ENCODE measurements around the gene ARHGAP9.

The ARHGAP9 gene

DNA sequence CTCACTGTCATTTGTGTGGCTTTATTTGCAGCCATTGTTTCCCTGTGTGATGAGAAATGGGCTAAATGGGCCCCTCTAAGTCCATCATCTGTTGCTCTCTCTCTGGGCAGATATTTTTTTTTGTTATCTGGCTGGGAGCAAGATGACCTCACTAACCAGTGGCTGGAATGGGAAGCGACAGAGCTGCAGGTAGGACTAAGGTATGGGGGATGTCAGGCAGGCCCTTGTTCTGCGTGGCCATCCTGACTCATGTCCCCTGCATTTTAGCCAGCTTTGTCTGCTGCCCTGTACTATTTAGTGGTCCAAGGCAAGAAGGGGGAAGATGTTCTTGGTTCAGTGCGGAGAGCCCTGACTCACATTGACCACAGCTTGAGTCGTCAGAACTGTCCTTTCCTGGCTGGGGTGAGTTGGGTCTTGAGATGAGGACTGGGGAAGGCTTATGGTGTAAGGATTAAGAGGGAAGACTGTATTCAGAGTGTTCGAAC, 9.5 kb upstream of the ARHGAP9 start:
- TF ChIP-seq, protein P1, sequence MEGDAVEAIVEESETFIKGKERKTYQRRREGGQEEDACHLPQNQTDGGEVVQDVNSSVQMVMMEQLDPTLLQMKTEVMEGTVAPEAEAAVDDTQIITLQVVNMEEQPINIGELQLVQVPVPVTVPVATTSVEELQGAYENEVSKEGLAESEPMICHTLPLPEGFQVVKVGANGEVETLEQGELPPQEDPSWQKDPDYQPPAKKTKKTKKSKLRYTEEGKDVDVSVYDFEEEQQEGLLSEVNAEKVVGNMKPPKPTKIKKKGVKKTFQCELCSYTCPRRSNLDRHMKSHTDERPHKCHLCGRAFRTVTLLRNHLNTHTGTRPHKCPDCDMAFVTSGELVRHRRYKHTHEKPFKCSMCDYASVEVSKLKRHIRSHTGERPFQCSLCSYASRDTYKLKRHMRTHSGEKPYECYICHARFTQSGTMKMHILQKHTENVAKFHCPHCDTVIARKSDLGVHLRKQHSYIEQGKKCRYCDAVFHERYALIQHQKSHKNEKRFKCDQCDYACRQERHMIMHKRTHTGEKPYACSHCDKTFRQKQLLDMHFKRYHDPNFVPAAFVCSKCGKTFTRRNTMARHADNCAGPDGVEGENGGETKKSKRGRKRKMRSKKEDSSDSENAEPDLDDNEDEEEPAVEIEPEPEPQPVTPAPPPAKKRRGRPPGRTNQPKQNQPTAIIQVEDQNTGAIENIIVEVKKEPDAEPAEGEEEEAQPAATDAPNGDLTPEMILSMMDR (IDR thresholded peaks at IDR 0.05; ENCODE audit: low read depth, low read length): no peak
- H3K27me3 ChIP-seq (ENCODE audit: insufficient read depth, low read depth, severe bottlenecking): no peaks in the 10 kb centered on the region
- H3K9me3 ChIP-seq (ENCODE audit: severe bottlenecking): no peaks in the 10 kb centered on the region
- peak overlapping the region; percentile 99 for H3K4me3 ChIP-seq (ENCODE audit: low read depth, low read length)
- peak overlapping the region; percentile 99 for H3K27ac ChIP-seq
- H3K36me3 ChIP-seq: peaks cover 52% of the 10 kb centered on the region
- peak; percentile 23 for DNase-seq

DNA sequence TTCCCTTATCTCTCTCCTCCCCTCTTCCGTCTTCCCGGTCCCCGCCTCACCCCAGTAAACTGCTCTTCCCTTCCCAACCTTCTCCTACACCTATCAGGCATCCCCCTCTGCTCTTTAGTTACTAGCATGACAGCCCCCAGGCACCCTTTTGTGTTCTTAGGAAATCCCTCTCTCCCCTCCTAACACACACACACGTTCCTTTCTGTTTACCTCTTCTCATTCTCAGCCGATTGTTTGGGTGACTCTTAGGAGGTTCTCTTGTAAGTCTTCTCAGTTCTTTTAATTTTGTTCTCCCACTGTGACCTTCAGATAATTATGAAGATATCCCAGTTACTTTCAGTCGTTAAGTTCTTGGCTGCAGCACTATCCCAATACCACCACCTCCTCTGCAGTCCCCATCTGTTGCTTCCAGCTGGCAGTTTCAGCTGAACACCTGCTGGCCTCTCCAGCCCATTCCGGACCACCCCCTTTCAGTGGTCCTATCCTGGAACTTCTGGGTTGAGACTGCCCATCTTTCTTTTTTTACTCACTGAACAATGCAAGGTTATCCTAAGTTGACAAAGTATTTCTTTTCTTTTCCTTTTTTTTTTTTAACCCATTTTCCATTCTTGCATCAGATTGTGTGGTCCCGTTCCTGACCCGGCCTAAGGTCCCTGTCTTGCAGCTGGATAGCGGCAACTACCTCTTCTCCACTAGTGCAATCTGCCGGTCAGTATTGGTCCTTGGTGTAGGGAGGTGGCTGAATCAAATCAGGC, 8.9 kb upstream of the ARHGAP9 start:
- peak; percentile 58 for DNase-seq
- peak overlapping the region; percentile 99 for H3K4me3 ChIP-seq (ENCODE audit: low read depth, low read length)
- H3K27me3 ChIP-seq (ENCODE audit: insufficient read depth, low read depth, severe bottlenecking): no peaks in the 10 kb centered on the region
- TF ChIP-seq, protein P1 (IDR thresholded peaks at IDR 0.05; ENCODE audit: low read depth, low read length): no peak
- H3K36me3 ChIP-seq: peaks cover 48% of the 10 kb centered on the region
- H3K27ac ChIP-seq: peak overlapping the region; percentile 99
- no peaks in the 10 kb centered on the region for H3K9me3 ChIP-seq (ENCODE audit: severe bottlenecking)

DNA sequence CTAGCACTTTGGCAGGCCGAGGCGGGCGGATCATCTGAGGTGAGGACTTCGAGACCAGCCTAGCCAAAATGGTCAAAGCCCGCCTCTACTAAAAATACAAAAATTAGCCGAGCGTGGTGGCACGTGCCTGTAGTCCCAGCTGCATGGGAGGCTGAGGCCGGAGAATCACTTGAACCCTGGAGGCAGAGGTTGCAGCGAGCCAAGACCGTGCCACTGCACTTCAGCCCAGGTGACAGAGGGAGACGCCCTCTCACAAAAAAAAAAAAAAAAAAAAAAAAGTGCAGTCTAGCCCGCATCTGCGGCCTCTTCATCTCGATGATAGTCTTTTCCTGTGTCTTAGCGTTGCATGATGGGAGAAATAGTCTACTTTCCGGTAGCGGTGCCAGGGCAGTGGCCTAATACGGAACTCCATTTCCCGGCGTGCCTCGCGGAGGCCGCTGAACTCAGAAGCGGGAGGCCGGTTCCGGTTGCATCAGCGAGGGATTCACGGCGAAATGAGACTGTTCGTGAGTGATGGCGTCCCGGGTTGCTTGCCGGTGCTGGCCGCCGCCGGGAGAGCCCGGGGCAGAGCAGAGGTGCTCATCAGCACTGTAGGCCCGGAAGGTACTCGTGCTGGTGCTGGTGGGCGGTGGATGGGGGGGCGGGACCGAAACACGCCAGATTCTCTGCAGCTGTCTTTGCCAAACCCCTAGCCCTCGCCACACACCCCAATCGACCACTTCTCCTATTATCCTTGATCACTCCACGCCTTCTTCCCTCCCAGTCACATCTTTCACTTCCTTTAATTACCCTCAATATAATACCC, 8.1 kb upstream of the ARHGAP9 start, which contains the start of gene MARS1:
MARS1 (plus strand) TSS at position 472 of the 805 bp plus-strand sequence; CDS start at position 495, 23 bp downstream.
- Histone ChIP-seq H3K27me3 (ENCODE audit: insufficient read depth, low read depth, severe bottlenecking) (no peaks in the 10 kb centered on the region), H3K4me3 (ENCODE audit: low read depth, low read length) (peak within 1 kb of the TSS; percentile 99), H3K9me3 (ENCODE audit: severe bottlenecking) (no peaks in the 10 kb centered on the region), H3K36me3 (peaks cover 45% of the 10 kb centered on the region), H3K27ac (peak within 1 kb of the TSS; percentile 99)
- peak; percentile 93 for DNase-seq
- TF ChIP-seq, protein P1 (IDR thresholded peaks at IDR 0.05; ENCODE audit: low read depth, low read length): 0 out of 2 replicates have a peak, but pooled peaks have one; percentile 6

DNA sequence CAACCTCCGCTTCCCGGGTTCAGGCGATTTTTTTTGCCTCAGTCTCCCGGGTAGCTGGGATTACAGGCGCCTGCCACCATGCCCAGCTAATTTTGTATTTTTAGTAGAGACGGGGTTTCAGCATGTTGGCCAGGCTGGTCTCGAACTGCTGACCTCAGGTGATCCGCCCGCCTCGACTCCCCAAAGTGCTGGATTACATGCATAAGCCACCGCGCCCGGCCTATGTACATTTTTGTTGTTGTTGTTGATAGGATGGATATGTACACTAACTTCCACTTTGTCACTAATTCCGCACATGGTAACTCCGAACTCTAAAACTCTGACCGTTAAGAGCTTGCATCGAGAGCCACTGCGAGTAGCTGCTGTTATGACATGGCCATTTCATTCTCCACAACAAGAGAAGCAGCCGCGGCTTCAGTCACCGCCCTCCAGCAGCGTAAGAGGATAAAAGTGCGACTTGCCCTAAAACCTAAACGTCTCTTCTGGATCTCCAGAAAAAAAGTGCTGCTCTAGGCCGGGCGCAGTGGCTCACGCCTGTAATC, 7.5 kb upstream of the ARHGAP9 start:
- peak; percentile 80 for DNase-seq
- Histone ChIP-seq H3K4me3 (ENCODE audit: low read depth, low read length) (peak overlapping the region; percentile 99), H3K9me3 (ENCODE audit: severe bottlenecking) (no peaks in the 10 kb centered on the region), H3K27me3 (ENCODE audit: insufficient read depth, low read depth, severe bottlenecking) (no peaks in the 10 kb centered on the region), H3K36me3 (peaks cover 39% of the 10 kb centered on the region), H3K27ac (peak overlapping the region; percentile 99)
- TF ChIP-seq, protein P1 (IDR thresholded peaks at IDR 0.05; ENCODE audit: low read depth, low read length): no peak

DNA sequence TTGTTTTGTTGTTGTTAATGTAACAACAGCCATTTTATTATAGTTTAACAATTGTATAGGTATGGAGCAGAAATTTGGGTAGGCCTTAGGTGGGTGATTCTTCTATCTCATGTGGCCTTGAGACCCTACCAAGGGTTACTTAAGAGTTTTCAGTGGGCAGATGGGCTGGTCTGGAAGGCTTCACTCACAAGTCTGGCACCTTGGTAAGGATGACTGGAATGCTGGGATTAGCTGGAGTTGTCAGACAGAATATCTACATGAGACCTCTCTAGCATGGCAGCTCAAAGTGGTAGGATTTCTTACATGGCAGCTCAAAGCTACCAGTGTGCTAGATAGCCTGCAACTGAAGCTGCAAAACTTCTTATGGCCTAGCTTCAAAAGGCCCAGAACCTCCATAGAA, 6.0 kb upstream of the ARHGAP9 start:
- Histone ChIP-seq H3K27me3 (ENCODE audit: insufficient read depth, low read depth, severe bottlenecking) (no peaks in the 10 kb centered on the region), H3K36me3 (peaks cover 25% of the 10 kb centered on the region), H3K9me3 (ENCODE audit: severe bottlenecking) (no peaks in the 10 kb centered on the region), H3K4me3 (ENCODE audit: low read depth, low read length) (no peak overlapping the region), H3K27ac (no peak overlapping the region)
- DNase-seq: no peak
- TF ChIP-seq, protein P1 (IDR thresholded peaks at IDR 0.05; ENCODE audit: low read depth, low read length): no peak

All from WERI-Rb-1 (cell line).